ENCODE measurements around the gene MAPK8.
"Not testable (repeated sequence)": the region's sequence is repeated elsewhere in the genome, so short reads cannot be mapped to it uniquely, and the experiment has no call there.

Gene MAPK8
- total RNA-seq = 22.9 to 48.2 (median 31.6) reads per million in 17 experiments

DNA sequence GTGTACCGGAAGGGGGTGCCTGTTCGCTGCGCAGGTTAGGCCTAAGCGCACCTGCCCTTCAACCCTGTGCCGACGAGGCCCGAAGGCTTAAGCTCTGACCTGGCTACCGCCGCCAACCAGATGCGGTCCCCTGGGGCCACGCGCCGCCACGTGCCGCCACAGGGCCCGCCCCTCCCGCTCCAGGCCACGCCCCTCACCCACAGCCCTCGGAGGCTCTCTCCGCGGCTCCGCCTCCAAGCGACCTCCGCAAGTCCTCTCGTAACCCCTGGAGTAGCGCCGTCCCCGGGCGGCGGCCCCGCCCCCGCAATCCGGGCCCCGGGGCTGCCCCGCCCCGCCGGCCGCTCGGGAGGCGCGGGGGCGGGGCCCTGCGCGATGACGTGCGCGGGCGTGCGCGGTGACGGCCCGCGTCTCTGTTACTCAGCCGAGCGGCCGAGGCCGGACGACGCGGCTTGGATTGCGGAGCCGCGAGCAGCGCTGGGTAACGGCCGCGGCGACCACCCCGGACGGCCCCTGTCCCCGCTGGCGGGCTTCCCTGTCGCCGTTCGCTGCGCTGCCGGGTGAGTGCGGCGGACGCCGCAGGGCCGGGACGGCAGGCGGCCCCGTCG, at the start of gene MAPK8:
TSS of gene MAPK8 (plus strand) at position 413 of the 605 bp plus-strand sequence. CDS start 94,984 bp downstream, outside the sequence.
- DNase-seq = peak; percentile 96 to 98 (median 97)

- DNase-seq = no peak
Observed at GRCh38 chr10:48257407-48257961, 49.0 kb upstream of the MAPK8 start.

DNA sequence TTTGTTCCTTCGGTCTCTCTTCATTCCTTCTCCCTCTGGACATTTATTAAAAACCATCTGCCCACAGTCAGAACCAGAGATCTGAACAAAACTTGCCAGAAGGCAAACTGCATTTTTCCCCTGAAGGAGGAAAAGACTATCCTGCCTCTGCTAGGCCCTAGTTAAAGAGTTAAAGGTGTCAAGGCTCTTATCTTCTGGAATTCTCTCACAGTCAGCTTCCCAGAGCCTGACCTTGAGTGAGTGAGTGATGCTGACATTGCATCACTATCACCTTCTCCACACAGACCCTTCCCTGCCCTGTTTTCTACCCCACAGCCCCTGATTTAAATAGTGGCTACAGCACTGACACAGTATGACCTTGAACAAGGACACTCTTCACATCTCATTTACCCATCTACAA, 48.4 kb upstream of the MAPK8 start:
- DNase-seq = no peak

GRCh38 chr10:48266528-48266927, 39.9 kb upstream of the MAPK8 start:
- DNase-seq = no peak

- DNase-seq = peak; percentile 6 to 25 (median 16)
Observed at GRCh38 chr10:48271047-48271730, 35.3 kb upstream of the MAPK8 start.

DNA sequence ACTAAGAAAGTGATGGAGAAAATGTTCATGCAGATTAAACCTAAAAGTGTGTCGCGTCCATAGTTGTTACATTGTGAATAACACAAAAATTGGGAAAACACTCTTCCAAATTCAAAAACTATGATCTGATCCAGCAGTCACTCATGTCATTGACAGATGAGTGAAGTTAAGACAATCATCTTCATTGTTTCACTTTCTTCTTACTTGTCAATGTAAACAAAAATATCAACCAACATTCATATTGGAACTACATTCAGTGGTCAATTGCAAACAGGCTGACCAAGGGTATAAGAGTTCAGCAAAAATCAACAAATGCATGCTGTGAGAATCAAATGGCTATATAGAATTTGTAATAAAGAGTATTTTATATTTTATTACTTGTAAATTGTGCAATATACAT, 33.8 kb upstream of the MAPK8 start:
- no peak for DNase-seq

GRCh38 chr10:48273741-48274140, 32.7 kb upstream of the MAPK8 start:
- DNase-seq = no peak

DNA sequence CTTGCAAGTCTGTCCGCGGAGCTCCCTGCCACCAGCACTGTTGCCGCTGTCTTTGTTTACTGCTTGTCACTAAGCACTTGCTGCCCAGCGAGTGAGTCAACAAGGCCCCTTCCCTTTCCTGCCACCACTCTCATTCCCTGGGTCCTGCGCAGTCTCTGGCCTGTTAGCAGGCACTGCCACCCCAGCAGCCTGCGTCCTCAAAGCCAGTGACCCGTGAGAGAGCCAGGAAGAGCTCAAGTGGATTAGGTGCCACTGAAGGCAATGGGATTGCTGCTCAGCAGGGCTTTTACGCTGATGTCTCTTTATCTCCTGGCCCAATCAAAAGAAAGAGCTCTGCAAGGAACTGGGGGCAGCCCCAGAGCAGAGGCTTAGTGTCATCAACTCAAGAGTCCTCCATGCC, 31.8 kb upstream of the MAPK8 start, which contains the start of gene FRMPD2:
TSS of gene FRMPD2 (minus strand) at position 61 of the 400 bp plus-strand sequence. CDS start 129 bp downstream, outside the sequence.
- DNase-seq = no peak

GRCh38 chr10:48277093-48277492, 29.4 kb upstream of the MAPK8 start:
- no peak for DNase-seq

GRCh38 chr10:48279081-48279751, 27.3 kb upstream of the MAPK8 start:
- peak in 3 of 4 experiments; percentile 20 to 54 (median 49) for DNase-seq

DNA sequence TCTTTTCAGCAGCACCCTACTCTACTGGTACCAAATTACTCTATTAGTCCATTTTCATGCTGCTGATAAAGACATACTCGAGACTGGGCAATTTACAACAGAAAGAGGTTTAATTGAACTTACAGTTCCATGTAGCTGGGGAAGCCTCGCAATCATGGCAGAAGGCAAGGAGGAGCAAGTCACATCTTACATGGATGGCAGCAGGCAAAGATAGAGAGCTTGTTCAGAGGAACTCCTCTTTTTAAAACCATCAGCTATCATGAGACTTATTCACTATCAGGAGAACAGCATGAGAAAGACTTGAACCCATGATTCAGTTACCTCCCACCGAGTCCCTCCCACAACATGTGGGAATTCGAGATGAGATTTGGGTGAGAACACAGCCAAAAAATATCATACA, 24.8 kb upstream of the MAPK8 start:
- DNase-seq = not testable (repeated sequence)

- peak in 2 of 4 experiments; percentile 10 to 27 for DNase-seq
Observed at GRCh38 chr10:48282829-48283228, 23.6 kb upstream of the MAPK8 start.

- no peak for DNase-seq
Observed at GRCh38 chr10:48284002-48284546, 22.4 kb upstream of the MAPK8 start.

DNA sequence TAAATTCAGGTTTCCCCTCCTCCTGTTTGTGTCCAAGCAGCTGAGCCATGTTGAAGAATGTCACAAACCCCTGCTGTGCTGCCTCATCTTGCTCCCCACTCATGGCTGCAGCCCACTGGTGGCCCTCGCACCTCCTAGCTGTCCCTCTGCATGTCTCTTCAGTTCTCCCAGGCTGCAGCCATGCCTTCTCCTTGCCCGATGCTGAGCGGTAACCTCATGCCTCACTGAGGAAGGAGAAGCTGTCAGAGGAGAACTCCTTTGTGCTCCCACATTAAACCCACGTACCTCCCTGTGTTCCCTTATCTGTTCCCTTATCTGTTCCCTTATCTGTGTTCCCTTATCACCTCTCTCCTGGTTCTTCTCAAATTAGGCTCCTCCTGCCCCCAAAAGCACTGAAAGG, 21.7 kb upstream of the MAPK8 start:
- DNase-seq = peak in 2 of 4 experiments; percentile 37 to 64

- no peak for DNase-seq
Observed at GRCh38 chr10:48285710-48286109, 20.8 kb upstream of the MAPK8 start.

- DNase-seq = no peak
Observed at GRCh38 chr10:48286356-48286755, 20.1 kb upstream of the MAPK8 start.

DNA sequence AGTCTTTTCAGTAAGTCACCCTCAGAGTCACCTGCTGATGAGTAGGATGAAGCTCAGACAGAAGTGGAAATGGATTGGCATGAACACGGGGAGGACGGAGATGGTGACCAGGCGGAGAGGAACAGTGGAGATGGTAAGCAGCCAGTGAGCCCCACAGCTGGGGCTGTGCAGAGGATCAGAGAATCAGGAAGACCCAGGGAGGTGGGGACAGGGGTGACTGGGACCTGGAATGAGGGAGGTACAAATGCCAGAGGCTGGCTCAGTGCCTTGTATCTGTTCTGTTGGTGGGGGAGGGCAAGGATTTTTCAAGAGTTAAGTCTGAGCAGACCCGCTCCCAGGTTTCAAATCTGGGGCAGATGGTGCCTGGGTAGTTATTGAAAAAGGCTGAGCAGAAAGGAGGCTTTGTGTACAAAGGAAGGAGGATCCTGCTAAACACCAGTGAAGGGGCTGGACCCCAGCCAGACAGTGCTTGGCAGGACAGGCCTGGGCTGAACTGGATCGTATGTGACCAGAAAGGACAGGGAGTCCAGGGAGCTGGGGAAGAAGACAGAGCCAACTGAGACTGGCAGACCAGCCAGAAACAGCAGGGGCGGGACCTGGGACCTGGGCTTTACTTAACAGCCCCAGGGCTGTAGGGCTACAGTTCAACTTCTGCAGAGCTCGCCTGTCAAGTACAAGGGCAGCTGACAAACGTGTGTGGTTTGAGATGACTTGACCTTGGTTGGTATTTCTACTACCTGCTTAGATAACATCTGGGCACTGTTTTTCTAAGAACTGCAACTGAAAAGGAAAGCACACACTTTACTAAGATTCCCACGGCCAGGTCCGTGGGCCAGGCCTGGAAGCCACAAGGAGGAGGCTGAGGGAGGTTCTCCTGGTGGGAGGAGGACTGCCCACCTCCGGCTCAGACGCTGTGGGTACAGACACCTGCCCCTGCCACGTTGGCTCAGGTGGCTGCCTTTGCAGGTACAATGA, 18.8 kb upstream of the MAPK8 start:
- DNase-seq = no peak

DNA sequence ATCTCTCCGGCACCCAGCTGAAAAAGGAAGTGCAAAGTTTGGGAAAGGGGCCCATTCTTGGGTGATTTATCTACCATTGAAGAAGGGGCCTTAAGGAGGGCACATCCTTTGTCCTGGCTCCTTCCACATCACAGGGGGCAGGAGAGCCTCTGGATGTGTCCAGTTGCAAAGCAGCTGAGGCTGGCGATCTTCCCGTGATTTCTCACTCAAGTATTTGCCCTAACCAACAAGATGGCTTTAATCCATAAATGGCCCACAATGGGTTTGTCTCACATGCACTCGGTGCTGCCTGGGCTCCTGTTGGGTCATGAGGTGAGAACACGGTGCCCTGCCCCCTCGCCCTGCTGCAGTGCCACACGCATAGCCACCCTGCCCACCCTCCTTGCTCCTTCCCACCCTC, 17.8 kb upstream of the MAPK8 start:
- no peak for DNase-seq

DNA sequence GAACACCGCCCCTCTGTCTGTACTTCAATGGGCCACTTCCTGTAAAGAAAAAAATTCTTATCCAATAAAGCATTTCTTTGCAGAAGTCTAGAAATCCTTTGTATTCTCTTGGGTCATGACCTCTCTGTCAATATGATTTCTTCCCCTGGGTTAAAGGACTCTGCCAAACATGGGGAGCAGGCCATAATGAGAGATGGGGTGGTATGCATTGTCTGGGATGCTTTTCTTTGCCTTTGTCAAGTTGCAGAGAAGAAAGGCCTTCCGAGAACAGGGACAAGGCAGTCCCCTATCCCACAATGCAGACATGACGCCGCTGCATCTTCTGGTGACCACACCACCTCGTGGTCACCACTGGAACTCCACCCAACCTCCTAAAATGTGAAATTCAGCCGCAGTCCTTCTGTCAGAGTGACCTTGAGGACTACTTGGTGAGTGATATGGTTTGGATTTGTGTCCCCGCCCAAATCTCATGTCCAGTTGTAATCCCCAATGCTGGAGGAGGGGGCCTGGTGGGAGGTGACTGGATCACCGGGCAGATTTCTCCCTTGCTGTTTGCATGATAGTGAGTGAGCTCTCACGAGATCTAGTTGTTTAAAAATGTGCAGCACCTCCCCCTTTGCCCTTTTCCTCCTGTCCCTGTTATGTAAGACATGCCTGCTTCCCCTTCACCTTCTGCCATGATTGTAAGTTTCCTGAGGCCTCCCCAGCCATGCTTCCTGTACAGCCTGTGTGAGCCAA, 16.8 kb upstream of the MAPK8 start:
- DNase-seq = peak; percentile 62 to 78 (median 70)

DNA sequence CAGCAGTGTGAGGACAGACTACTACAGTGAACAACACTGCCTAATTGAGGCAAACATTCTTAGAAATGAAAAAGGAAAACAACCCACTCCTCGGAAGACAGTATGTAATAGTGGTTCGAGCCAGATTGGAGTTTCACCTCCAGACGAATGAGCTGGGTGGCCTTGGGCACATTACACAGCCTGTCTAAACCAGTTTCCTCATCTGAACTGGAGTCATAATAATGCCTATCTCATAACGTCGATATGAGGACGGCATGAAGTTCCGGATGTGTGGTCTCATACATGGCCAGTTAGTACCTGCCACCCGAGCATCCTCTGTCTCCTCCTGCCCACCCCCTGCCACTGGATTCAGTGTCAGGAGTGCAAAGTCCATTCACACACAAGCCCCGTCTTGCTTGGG, 16.2 kb upstream of the MAPK8 start:
- no peak for DNase-seq

- DNase-seq = no peak
Observed at GRCh38 chr10:48291190-48291589, 15.3 kb upstream of the MAPK8 start.
